Measurements from ENCODE around the gene CRYBB2. TPM values are rescaled to one million over a fixed set of nuclear protein-coding genes. Genes with fewer than 3 reads are reported as not detected.

Gene CRYBB2
- total RNA-seq, 1 donor from 2014 or later: not detected

DNA sequence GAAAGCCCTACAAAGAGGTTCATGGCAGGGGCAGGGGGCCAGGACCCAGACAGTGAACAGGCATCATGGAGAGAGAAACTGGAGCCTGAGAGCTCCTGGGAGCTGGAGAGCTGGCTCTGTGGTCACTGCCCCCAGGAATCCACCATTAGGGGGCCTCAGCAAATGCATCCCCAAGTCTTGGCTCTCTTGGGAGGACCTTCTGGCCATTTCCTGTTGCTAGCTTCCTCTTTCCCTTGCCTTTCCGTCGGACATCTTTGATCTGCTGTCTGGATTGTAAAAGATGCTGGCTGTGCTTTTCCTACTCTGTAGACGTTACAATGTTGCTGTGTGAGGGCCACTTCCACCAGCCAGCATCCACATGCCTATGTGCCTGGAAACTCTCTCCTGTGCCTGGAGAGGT is 7.1 kb upstream of the CRYBB2 start:
- DNase-seq (ENCODE audit: extremely low spot score, unreplicated experiment): no peak
- H3K27ac Mint-ChIP-seq: no peak overlapping the region
- no peaks in the 10 kb centered on the region for H3K4me1 Mint-ChIP-seq (ENCODE audit: unreplicated experiment)
- no peaks in the 10 kb centered on the region for H3K27me3 Mint-ChIP-seq
- no peaks in the 10 kb centered on the region for H3K9me3 Mint-ChIP-seq
- no peak overlapping the region for H3K4me3 Mint-ChIP-seq
- H3K36me3 Mint-ChIP-seq: no peaks in the 10 kb centered on the region
- TF ChIP-seq, protein P1, sequence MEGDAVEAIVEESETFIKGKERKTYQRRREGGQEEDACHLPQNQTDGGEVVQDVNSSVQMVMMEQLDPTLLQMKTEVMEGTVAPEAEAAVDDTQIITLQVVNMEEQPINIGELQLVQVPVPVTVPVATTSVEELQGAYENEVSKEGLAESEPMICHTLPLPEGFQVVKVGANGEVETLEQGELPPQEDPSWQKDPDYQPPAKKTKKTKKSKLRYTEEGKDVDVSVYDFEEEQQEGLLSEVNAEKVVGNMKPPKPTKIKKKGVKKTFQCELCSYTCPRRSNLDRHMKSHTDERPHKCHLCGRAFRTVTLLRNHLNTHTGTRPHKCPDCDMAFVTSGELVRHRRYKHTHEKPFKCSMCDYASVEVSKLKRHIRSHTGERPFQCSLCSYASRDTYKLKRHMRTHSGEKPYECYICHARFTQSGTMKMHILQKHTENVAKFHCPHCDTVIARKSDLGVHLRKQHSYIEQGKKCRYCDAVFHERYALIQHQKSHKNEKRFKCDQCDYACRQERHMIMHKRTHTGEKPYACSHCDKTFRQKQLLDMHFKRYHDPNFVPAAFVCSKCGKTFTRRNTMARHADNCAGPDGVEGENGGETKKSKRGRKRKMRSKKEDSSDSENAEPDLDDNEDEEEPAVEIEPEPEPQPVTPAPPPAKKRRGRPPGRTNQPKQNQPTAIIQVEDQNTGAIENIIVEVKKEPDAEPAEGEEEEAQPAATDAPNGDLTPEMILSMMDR (conservative IDR thresholded peaks at IDR 0.05): no peak

DNA sequence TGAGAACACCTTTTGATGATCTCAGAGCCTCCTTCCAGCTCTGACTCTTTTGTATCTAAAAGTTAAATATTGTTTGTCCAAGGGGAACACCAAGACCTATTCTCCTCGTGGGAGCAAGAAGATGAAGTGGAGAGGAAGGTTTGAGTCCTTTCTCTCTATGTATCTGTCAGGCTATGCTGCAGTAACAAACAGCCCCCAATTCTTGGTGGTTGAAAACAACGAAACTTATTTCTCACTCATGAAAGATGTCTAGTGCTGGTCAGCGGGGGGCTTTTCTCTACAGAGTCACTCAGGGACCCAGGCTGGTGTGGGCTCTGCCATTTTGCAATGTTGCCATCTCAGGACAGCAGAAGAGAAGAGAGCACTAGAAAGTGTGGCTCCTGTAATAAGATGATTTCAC is 6.2 kb upstream of the CRYBB2 start:
- no peak for DNase-seq (ENCODE audit: extremely low spot score, unreplicated experiment)
- H3K27ac Mint-ChIP-seq: no peak overlapping the region
- no peaks in the 10 kb centered on the region for H3K9me3 Mint-ChIP-seq
- H3K4me3 Mint-ChIP-seq: no peak overlapping the region
- H3K4me1 Mint-ChIP-seq (ENCODE audit: unreplicated experiment): no peaks in the 10 kb centered on the region
- H3K36me3 Mint-ChIP-seq: no peaks in the 10 kb centered on the region
- TF ChIP-seq, protein P1 (conservative IDR thresholded peaks at IDR 0.05): no peak
- no peaks in the 10 kb centered on the region for H3K27me3 Mint-ChIP-seq

DNA sequence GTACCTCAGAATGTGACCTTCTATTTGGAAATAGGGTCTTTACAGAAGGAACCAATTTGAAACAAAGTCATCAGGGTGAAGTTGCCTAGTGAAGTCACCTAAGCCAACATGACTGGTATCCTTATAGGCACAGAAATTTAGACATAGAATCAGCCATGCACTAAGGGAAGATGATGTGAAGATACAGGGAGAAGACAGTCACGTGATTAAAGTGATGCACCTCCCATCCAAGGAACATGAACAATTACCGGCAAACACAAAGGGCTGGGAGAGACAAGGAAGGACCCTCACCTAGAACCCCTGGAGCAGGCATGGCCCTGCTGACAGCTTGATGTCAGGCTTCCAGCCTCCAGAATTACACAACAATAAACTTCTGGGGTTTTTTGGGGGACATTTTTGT is 3.2 kb upstream of the CRYBB2 start:
- H3K9me3 Mint-ChIP-seq: no peaks in the 10 kb centered on the region
- peaks cover 21% of the 10 kb centered on the region for H3K27me3 Mint-ChIP-seq
- no peak overlapping the region for H3K27ac Mint-ChIP-seq

DNA sequence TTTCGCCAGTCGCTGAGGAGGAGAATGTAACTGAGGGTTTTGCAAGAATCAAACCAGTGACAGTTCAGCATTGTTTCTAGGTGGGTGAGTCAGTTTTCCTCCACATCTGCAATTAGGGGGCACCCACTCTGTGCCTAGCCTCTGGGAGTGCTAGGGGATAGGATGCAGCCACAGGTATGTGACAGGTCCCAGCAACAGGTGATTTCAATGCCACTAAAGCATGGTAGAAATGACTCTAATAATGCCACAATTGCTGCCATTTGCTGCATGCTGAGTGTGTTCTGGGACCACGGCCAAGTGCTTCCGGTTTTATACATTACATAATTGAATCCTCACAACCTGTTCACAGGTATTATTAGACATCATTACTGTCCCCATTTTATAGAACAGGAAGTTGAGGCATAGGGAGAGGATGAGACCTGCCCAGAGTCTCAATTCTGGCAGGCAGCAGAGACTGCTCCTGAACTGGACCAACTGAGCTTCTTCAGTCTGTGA is 556 bp downstream of the CRYBB2 start:
- TF ChIP-seq, protein P1 (conservative IDR thresholded peaks at IDR 0.05): no peak
- H3K27ac Mint-ChIP-seq: no peak overlapping the region
- H3K9me3 Mint-ChIP-seq: no peaks in the 10 kb centered on the region
- H3K36me3 Mint-ChIP-seq: no peaks in the 10 kb centered on the region
- H3K27me3 Mint-ChIP-seq: peaks cover 36% of the 10 kb centered on the region
- no peak overlapping the region for H3K4me3 Mint-ChIP-seq
- no peak for DNase-seq (ENCODE audit: extremely low spot score, unreplicated experiment)
- H3K4me1 Mint-ChIP-seq (ENCODE audit: unreplicated experiment): no peaks in the 10 kb centered on the region

More for the DNA sequence above, 3.2 kb upstream of the CRYBB2 start:
- no peak overlapping the region for H3K4me3 Mint-ChIP-seq
- DNase-seq (ENCODE audit: extremely low spot score, unreplicated experiment): no peak
- TF ChIP-seq, protein P1 (conservative IDR thresholded peaks at IDR 0.05): no peak
- no peaks in the 10 kb centered on the region for H3K36me3 Mint-ChIP-seq
- no peaks in the 10 kb centered on the region for H3K4me1 Mint-ChIP-seq (ENCODE audit: unreplicated experiment)

DNA sequence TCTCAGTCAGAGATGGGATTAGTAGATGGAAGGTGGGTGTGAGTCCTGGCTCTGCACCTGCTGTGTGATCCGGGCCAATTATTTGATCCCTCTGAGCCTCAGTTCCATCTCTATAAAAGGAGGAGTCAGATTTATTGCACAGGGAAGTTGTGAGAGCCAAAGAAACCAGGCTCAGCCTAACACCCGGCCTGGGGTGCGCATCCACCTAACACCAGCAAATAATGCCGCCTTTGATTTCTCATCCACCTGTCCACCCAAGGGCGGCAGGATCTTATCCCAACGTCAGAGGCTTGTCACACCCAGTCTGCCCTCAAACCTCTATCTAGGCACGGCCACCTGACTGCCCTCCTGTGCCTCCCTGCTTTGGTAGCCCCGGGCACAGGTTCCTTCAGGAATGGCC is 2.4 kb downstream of the CRYBB2 start:
- TF ChIP-seq, protein P1 (conservative IDR thresholded peaks at IDR 0.05): no peak
- no peak for DNase-seq (ENCODE audit: extremely low spot score, unreplicated experiment)
- peaks cover 41% of the 10 kb centered on the region for H3K27me3 Mint-ChIP-seq
- no peaks in the 10 kb centered on the region for H3K36me3 Mint-ChIP-seq
- no peak overlapping the region for H3K4me3 Mint-ChIP-seq
- no peak overlapping the region for H3K27ac Mint-ChIP-seq
- H3K9me3 Mint-ChIP-seq: no peaks in the 10 kb centered on the region
- no peaks in the 10 kb centered on the region for H3K4me1 Mint-ChIP-seq (ENCODE audit: unreplicated experiment)

Data from type B pancreatic cell (in vitro differentiated cells).